ENCODE results near the gene PAX5.
A peak's percentile ranks its signal among the peaks of the same experiment; 100 is the strongest.

PAX5 gene

GRCh38 chr9:37025071-37025822, 8.8 kb downstream of the PAX5 start:
- DNase-seq (ENCODE audit: low read depth in 2 of 2) = no peak

- no peak for DNase-seq (ENCODE audit: low read depth in 2 of 2)
These were observed 16.5 kb downstream of the PAX5 start for GRCh38 chr9:37017546-37017945.

GRCh38 chr9:37011530-37011929, 22.5 kb downstream of the PAX5 start:
- no peak for DNase-seq (ENCODE audit: low read depth in 2 of 2)

- DNase-seq (ENCODE audit: low read depth in 2 of 2) = no peak
These were observed 23.1 kb downstream of the PAX5 start for GRCh38 chr9:37010976-37011375.

- DNase-seq (ENCODE audit: low read depth in 2 of 2) = no peak
These were observed 23.9 kb downstream of the PAX5 start for GRCh38 chr9:37010180-37010579.

GRCh38 chr9:37007295-37007694, 26.8 kb downstream of the PAX5 start:
- DNase-seq (ENCODE audit: low read depth in 2 of 2) = no peak

- no peak for DNase-seq (ENCODE audit: low read depth in 2 of 2)
These were observed 28.4 kb downstream of the PAX5 start for GRCh38 chr9:37005517-37006140.

GRCh38 chr9:37004424-37004935, 29.6 kb downstream of the PAX5 start:
- DNase-seq (ENCODE audit: low read depth in 2 of 2) = no peak

- DNase-seq (ENCODE audit: low read depth in 2 of 2) = no peak
These were observed 31.5 kb downstream of the PAX5 start for GRCh38 chr9:37002413-37003217.

GRCh38 chr9:37002036-37002412, 32.0 kb downstream of the PAX5 start:
- DNase-seq (ENCODE audit: low read depth in 2 of 2) = no peak

GRCh38 chr9:37001459-37001858, 32.6 kb downstream of the PAX5 start:
- no peak for DNase-seq (ENCODE audit: low read depth in 2 of 2)

- no peak for DNase-seq (ENCODE audit: low read depth in 2 of 2)
These were observed 34.2 kb downstream of the PAX5 start for GRCh38 chr9:36999728-37000333.

GRCh38 chr9:36997414-36997813, 36.7 kb downstream of the PAX5 start:
- DNase-seq (ENCODE audit: low read depth in 2 of 2) = no peak

- DNase-seq (ENCODE audit: low read depth in 2 of 2) = no peak
These were observed 37.4 kb downstream of the PAX5 start for GRCh38 chr9:36996706-36997086.

GRCh38 chr9:36995927-36996705, 38.0 kb downstream of the PAX5 start:
- peak; percentile 6 to 30 for DNase-seq (ENCODE audit: low read depth in 2 of 2)

- no peak for DNase-seq (ENCODE audit: low read depth in 2 of 2)
These were observed 39.9 kb downstream of the PAX5 start for GRCh38 chr9:36993933-36994764.

- DNase-seq (ENCODE audit: low read depth in 2 of 2) = no peak
These were observed 41.4 kb downstream of the PAX5 start for GRCh38 chr9:36992501-36993316.

GRCh38 chr9:36991516-36992134, 42.4 kb downstream of the PAX5 start:
- DNase-seq (ENCODE audit: low read depth in 2 of 2) = no peak

GRCh38 chr9:36988848-36989247, 45.2 kb downstream of the PAX5 start:
- no peak for DNase-seq (ENCODE audit: low read depth in 2 of 2)

Measured in stimulated activated CD8-positive, alpha-beta memory T cell treated with anti-CD3 and anti-CD28 coated beads, Interleukin-7, amount 100 ng/mL, for 4 hours (primary cell).